GM04504 (cell line): ENCODE results near the gene PTPN21.

Source experiments
- DNase-seq: peaks from one replicate; pipeline ENCODE4 v3.0.0-alpha.2; 2012; ENCODE audit warnings: low read depth

Gene PTPN21

GRCh38 chr14:88504602-88505001, 50.2 kb downstream of the PTPN21 start:
- no peak for DNase-seq

- no peak for DNase-seq
Observed at GRCh38 chr14:88503754-88504406, 50.9 kb downstream of the PTPN21 start.

GRCh38 chr14:88502740-88503139, 52.1 kb downstream of the PTPN21 start:
- no peak for DNase-seq

- DNase-seq, result no peak
Observed at GRCh38 chr14:88500611-88501010, 54.2 kb downstream of the PTPN21 start.

- DNase-seq, result no peak
Observed at GRCh38 chr14:88499225-88499624, 55.6 kb downstream of the PTPN21 start.

- no peak for DNase-seq
Observed at GRCh38 chr14:88496414-88496813, 58.4 kb downstream of the PTPN21 start.

- DNase-seq, result no peak
Observed at GRCh38 chr14:88493392-88494185, 61.2 kb downstream of the PTPN21 start.

GRCh38 chr14:88492272-88493089, 62.3 kb downstream of the PTPN21 start:
- peak; percentile 44 for DNase-seq

GRCh38 chr14:88490168-88490567, 64.6 kb downstream of the PTPN21 start:
- DNase-seq, result no peak

- DNase-seq, result no peak
Observed at GRCh38 chr14:88488897-88489296, 65.9 kb downstream of the PTPN21 start.

- DNase-seq, result no peak
Observed at GRCh38 chr14:88488081-88488480, 66.7 kb downstream of the PTPN21 start.

GRCh38 chr14:88482524-88482923, 72.3 kb downstream of the PTPN21 start:
- no peak for DNase-seq

GRCh38 chr14:88481794-88482193, 73.0 kb downstream of the PTPN21 start:
- no peak for DNase-seq

GRCh38 chr14:88481059-88481458, 73.7 kb downstream of the PTPN21 start:
- DNase-seq, result no peak

- no peak for DNase-seq
Observed at GRCh38 chr14:88479574-88479987, 75.2 kb downstream of the PTPN21 start.

GRCh38 chr14:88478931-88479330, 75.9 kb downstream of the PTPN21 start:
- DNase-seq, result no peak

GRCh38 chr14:88477513-88478250, 77.1 kb downstream of the PTPN21 start:
- DNase-seq, result no peak

GRCh38 chr14:88476825-88477224, 78.0 kb downstream of the PTPN21 start:
- no peak for DNase-seq

- DNase-seq, result no peak
Observed at GRCh38 chr14:88476214-88476774, 78.5 kb downstream of the PTPN21 start.

- no peak for DNase-seq
Observed at GRCh38 chr14:88473791-88474190, 81.0 kb downstream of the PTPN21 start.

GRCh38 chr14:88470542-88471440, 84.0 kb downstream of the PTPN21 start:
- DNase-seq, result no peak
